Neuron (in vitro differentiated cells): ENCODE data around the gene PTPRA.
"Not testable (repeated sequence)": the region's sequence is repeated elsewhere in the genome, so short reads cannot be mapped to it uniquely, and the experiment has no call there.

Experiments used
- H2AFZ ChIP-seq: one replicate; pipeline ENCODE4 v1.6.1; 2013; ENCODE audit warnings: low read depth, mild to moderate bottlenecking, inconsistent platforms, low read length, moderate library complexity
- H3K27me3 ChIP-seq: one replicate; pipeline ENCODE4 v1.6.1; 2013; ENCODE audit warnings: low read length; ENCODE audit not compliant: insufficient read depth
- H3K36me3 ChIP-seq: one replicate; pipeline ENCODE4 v1.6.1; 2013; ENCODE audit warnings: low read length; ENCODE audit not compliant: insufficient read depth
- H3K4me1 ChIP-seq: one replicate; pipeline ENCODE4 v1.6.1; 2013; ENCODE audit warnings: low read length; ENCODE audit not compliant: insufficient read depth
- H3K4me3 ChIP-seq: 2 replicates; pipeline ENCODE4 v1.5.1; 2013; ENCODE audit warnings: mild to moderate bottlenecking, low read length, moderate library complexity
- H3K9me3 ChIP-seq: one replicate; pipeline ENCODE4 v1.6.1; 2013; ENCODE audit warnings: low read length

PTPRA gene

GRCh38 chr20:3011752-3012151 lies 138.5 kb downstream of the PTPRA start:
- Histone ChIP-seq H2AFZ (no peak overlapping the region), H3K4me3 (no peak overlapping the region), H3K4me1 (no peaks in the 10 kb centered on the region), H3K9me3 (peaks cover 3% of the 10 kb centered on the region), H3K36me3 (peaks cover 72% of the 10 kb centered on the region), H3K27me3 (no peaks in the 10 kb centered on the region)

- H2AFZ ChIP-seq, result no peak overlapping the region
- peaks cover 7% of the 10 kb centered on the region for H3K9me3 ChIP-seq
- H3K4me1 ChIP-seq, result no peaks in the 10 kb centered on the region
- H3K4me3 ChIP-seq, result no peak overlapping the region
- no peaks in the 10 kb centered on the region for H3K27me3 ChIP-seq
- peaks cover 67% of the 10 kb centered on the region for H3K36me3 ChIP-seq
Observed at GRCh38 chr20:3013771-3014170, 140.5 kb downstream of the PTPRA start.

- Histone ChIP-seq H3K9me3 (peaks cover 7% of the 10 kb centered on the region), H2AFZ (no peak overlapping the region), H3K27me3 (no peaks in the 10 kb centered on the region), H3K4me1 (no peaks in the 10 kb centered on the region), H3K4me3 (no peak overlapping the region), H3K36me3 (peaks cover 63% of the 10 kb centered on the region)
Observed at GRCh38 chr20:3014179-3014578, 140.9 kb downstream of the PTPRA start.

- peaks cover 58% of the 10 kb centered on the region for H3K36me3 ChIP-seq
- H3K9me3 ChIP-seq, result peaks cover 7% of the 10 kb centered on the region
- no peaks in the 10 kb centered on the region for H3K27me3 ChIP-seq
- H3K4me3 ChIP-seq, result no peak overlapping the region
- no peaks in the 10 kb centered on the region for H3K4me1 ChIP-seq
- no peak overlapping the region for H2AFZ ChIP-seq
Observed at GRCh38 chr20:3014662-3015061, 141.4 kb downstream of the PTPRA start.

GRCh38 chr20:3015302-3015701 lies 142.0 kb downstream of the PTPRA start:
- H2AFZ ChIP-seq, H3K9me3 ChIP-seq, H3K4me3 ChIP-seq, H3K27me3 ChIP-seq, H3K4me1 ChIP-seq: not testable (repeated sequence)
- peaks cover 55% of the 10 kb centered on the region for H3K36me3 ChIP-seq

- H3K36me3 ChIP-seq, result peaks cover 66% of the 10 kb centered on the region
- H3K27me3 ChIP-seq, result no peaks in the 10 kb centered on the region
- no peak overlapping the region for H2AFZ ChIP-seq
- H3K9me3 ChIP-seq, result peaks cover 4% of the 10 kb centered on the region
- H3K4me3 ChIP-seq, result no peak overlapping the region
- H3K4me1 ChIP-seq, result no peaks in the 10 kb centered on the region
Observed at GRCh38 chr20:3021327-3021726, 148.0 kb downstream of the PTPRA start.

GRCh38 chr20:3021777-3022176 lies 148.5 kb downstream of the PTPRA start:
- H3K27me3 ChIP-seq, result no peaks in the 10 kb centered on the region
- peaks cover 69% of the 10 kb centered on the region for H3K36me3 ChIP-seq

GRCh38 chr20:3022559-3023490 lies 149.5 kb downstream of the PTPRA start:
- peaks cover 69% of the 10 kb centered on the region for H3K36me3 ChIP-seq

More at GRCh38 chr20:3021777-3022176, 148.5 kb downstream of the PTPRA start:
- Histone ChIP-seq H3K9me3 (peaks cover 4% of the 10 kb centered on the region), H3K4me3 (no peak overlapping the region), H2AFZ (no peak overlapping the region), H3K4me1 (no peaks in the 10 kb centered on the region)

GRCh38 chr20:3027987-3028386 lies 154.7 kb downstream of the PTPRA start:
- H3K36me3 ChIP-seq, result peaks cover 80% of the 10 kb centered on the region
- no peaks in the 10 kb centered on the region for H3K4me1 ChIP-seq
- no peak overlapping the region for H3K4me3 ChIP-seq
- H3K27me3 ChIP-seq, result no peaks in the 10 kb centered on the region
- H3K9me3 ChIP-seq, result no peaks in the 10 kb centered on the region
- no peak overlapping the region for H2AFZ ChIP-seq

More at GRCh38 chr20:3022559-3023490, 149.5 kb downstream of the PTPRA start:
- H3K9me3 ChIP-seq, H2AFZ ChIP-seq, H3K27me3 ChIP-seq, H3K4me3 ChIP-seq, H3K4me1 ChIP-seq: not testable (repeated sequence)

GRCh38 chr20:3031524-3032147 lies 158.4 kb downstream of the PTPRA start:
- Histone ChIP-seq H3K36me3 (peaks cover 83% of the 10 kb centered on the region), H3K27me3 (no peaks in the 10 kb centered on the region), H3K9me3 (no peaks in the 10 kb centered on the region)

GRCh38 chr20:3032624-3033023 lies 159.3 kb downstream of the PTPRA start:
- Histone ChIP-seq H3K36me3 (peaks cover 83% of the 10 kb centered on the region), H2AFZ (no peak overlapping the region), H3K27me3 (no peaks in the 10 kb centered on the region), H3K4me1 (no peaks in the 10 kb centered on the region), H3K4me3 (no peak overlapping the region), H3K9me3 (no peaks in the 10 kb centered on the region)

More at GRCh38 chr20:3031524-3032147, 158.4 kb downstream of the PTPRA start:
- H2AFZ ChIP-seq, result no peak overlapping the region
- no peaks in the 10 kb centered on the region for H3K4me1 ChIP-seq
- H3K4me3 ChIP-seq, result no peak overlapping the region

- no peaks in the 10 kb centered on the region for H3K27me3 ChIP-seq
- no peak overlapping the region for H3K4me3 ChIP-seq
- H3K9me3 ChIP-seq, result no peaks in the 10 kb centered on the region
- peaks cover 84% of the 10 kb centered on the region for H3K36me3 ChIP-seq
- H3K4me1 ChIP-seq, result no peaks in the 10 kb centered on the region
- H2AFZ ChIP-seq, result no peak overlapping the region
Observed at GRCh38 chr20:3037654-3038053, 164.4 kb downstream of the PTPRA start.

- H3K27me3 ChIP-seq, result no peaks in the 10 kb centered on the region
- peaks cover 77% of the 10 kb centered on the region for H3K36me3 ChIP-seq
- H3K9me3 ChIP-seq, result no peaks in the 10 kb centered on the region
- no peak overlapping the region for H3K4me3 ChIP-seq
- no peaks in the 10 kb centered on the region for H3K4me1 ChIP-seq
- H2AFZ ChIP-seq, result no peak overlapping the region
Observed at GRCh38 chr20:3038454-3038853, 165.2 kb downstream of the PTPRA start.
